Measurements from ENCODE around the gene RNF126. TPM values are rescaled to one million over a fixed set of nuclear protein-coding genes. Genes with fewer than 3 reads are reported as not detected.
A peak's percentile ranks its signal among the peaks of the same experiment; 100 is the strongest.

Gene RNF126
- total RNA-seq, 2 experiments from 2014 or later: 84.4 to 89.7 TPM

DNA sequence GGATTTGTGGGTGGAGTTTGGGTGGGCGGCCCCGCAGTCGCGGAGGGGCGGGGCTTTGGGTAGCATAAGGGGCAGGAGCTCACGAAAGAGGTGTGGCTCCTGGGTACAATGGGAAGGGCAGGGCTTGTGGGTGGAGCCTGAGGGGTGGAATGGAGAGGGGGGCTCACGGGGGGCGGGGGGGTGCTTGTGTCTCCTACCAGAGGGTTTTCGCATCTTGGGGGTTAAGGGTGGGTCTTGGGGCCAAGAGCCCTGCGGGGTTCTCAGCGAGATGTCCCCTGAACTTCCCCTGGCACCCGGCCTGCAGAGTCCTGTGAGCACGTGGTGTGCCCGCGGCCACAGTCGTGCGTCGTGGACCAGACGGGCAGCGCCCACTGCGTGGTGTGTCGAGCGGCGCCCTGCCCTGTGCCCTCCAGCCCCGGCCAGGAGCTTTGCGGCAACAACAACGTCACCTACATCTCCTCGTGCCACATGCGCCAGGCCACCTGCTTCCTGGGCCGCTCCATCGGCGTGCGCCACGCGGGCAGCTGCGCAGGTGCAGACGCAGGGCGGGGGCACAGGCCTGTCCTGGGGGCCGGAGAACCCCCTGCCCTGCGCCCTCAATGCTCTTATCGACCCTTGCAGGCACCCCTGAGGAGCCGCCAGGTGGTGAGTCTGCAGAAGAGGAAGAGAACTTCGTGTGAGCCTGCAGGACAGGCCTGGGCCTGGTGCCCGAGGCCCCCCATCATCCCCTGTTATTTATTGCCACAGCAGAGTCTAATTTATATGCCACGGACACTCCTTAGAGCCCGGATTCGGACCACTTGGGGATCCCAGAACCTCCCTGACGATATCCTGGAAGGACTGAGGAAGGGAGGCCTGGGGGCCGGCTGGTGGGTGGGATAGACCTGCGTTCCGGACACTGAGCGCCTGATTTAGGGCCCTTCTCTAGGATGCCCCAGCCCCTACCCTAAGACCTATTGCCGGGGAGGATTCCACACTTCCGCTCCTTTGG, 18.3 kb upstream of the RNF126 start:
- DNase-seq: no peak
- no peaks in the 10 kb centered on the region for H3K9me3 Mint-ChIP-seq
- peaks cover 1% of the 10 kb centered on the region for H3K27me3 Mint-ChIP-seq
- peak overlapping the region; percentile 79 for H3K4me3 Mint-ChIP-seq
- H3K27ac Mint-ChIP-seq: peak overlapping the region; percentile 91
- H3K4me1 Mint-ChIP-seq (ENCODE audit: low read depth): no peaks in the 10 kb centered on the region
- intact Hi-C loops (cut with micrococcal nuclease): loop anchor here (2.0 kb wide), 1 partner anchor 71 kb away; no protein-coding TSS in a partner anchor
- no peaks in the 10 kb centered on the region for H3K36me3 Mint-ChIP-seq
- ChIA-PET CTCF (interaction anchor here (0.8 to 2.0 kb wide), 4 partner anchors 21 to 383 kb away, joined by 3 to 7 read pairs (median 3); no protein-coding TSS in a partner anchor), POLR2A (no interaction called here)

DNA sequence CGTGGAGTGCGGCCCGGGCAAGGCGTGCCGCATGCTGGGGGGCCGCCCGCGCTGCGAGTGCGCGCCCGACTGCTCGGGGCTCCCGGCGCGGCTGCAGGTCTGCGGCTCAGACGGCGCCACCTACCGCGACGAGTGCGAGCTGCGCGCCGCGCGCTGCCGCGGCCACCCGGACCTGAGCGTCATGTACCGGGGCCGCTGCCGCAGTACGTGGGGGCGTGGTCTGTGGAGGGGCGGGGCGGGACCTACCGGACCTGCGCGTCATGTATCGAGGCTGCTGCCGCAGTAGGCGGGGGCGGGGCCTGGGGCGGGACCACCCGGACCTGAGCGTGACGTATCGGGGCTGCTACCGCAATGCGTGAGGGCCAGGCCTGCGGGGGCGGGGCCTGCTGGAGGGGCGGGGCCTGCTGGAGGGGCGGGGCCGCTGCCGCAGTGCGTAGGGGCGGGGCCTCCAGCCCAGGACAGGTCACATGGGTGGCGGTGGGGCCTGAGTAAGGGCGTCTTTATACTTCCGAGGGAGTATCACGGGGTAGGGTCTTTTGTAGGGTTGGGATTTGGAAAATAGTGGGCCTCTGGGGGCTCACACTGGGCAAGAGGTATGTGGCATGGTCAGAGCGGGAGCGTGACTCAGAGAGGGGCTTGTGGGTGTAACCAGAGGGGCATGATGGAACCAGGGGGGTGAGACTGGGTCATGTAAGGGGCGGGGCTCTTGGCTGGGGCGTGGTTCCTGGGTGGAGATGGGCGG, 17.4 kb upstream of the RNF126 start:
- Mint-ChIP-seq H3K27ac (peak overlapping the region; percentile 91), H3K9me3 (no peaks in the 10 kb centered on the region), H3K27me3 (peaks cover 4% of the 10 kb centered on the region), H3K4me3 (peak overlapping the region; percentile 79), H3K36me3 (no peaks in the 10 kb centered on the region), H3K4me1 (ENCODE audit: low read depth) (no peaks in the 10 kb centered on the region)
- intact Hi-C loops (cut with micrococcal nuclease): loop anchor here (1.0 to 2.0 kb wide), 4 partner anchors 17 to 117 kb away; partner anchors contain the start of genes BSG, PTBP1 and RNF126
- ChIA-PET CTCF (interaction anchor here (0.7 to 2.0 kb wide), 10 partner anchors 9 to 384 kb away, joined by 3 to 7 read pairs (median 3); partner anchors contain the start of genes PALM and RNF126), POLR2A (interaction anchor here (1.4 kb wide), 1 partner anchor 19 kb away, joined by 6 read pairs; no protein-coding TSS in a partner anchor)
- peak; percentile 100 for DNase-seq

DNA sequence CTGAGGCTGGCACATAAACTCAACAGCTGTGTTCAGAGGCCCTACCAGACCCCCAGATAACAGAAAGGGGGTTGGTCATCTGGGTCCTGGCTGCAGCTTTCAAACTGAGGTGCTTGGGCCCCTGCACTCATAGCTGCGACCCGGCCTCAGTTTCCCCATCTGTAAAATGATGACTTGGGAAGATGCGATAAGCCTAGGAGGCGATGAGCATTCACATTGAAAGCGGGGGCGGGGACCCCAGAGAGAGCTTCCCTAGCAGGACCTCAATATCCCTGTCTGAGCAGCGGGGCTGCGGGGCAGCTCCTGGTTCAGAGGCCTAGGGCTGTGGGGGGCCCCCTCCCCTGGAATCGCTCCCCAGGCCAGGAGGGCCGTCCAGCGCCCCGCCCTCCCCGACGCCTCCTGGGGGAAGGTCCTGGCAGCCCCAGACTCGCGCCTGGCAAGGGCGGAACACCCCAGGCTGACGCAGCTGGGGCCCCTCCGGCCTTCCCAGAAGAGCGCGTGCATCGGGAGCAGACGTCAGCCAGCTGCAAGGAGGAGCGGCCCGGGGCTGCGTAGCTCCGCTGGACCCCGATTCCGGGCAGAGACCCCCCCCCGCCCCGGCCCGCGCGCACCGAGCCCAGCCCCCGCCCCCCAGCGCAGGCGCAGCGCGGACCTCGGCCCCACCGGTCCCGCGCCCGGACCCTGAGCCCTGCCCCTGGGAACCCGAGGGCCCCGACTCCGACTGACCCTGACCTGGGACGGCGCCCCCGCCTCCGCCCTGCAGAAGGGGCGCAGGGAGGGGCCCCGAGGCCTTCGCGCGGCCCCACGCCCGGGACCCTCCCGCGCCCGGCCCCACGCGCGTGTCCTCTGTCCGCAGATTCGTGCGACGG, 16.6 kb upstream of the RNF126 start:
- no peaks in the 10 kb centered on the region for H3K4me1 Mint-ChIP-seq (ENCODE audit: low read depth)
- peaks cover 10% of the 10 kb centered on the region for H3K27me3 Mint-ChIP-seq
- intact Hi-C loops (cut with micrococcal nuclease): loop anchor here (1.0 to 2.0 kb wide), 4 partner anchors 16 to 118 kb away; partner anchors contain the start of genes BSG, PTBP1 and RNF126
- ChIA-PET POLR2A (interaction anchor here (1.0 to 1.4 kb wide), 5 partner anchors 9 to 20 kb away, joined by 3 to 8 read pairs (median 4); partner anchors contain the start of gene RNF126), CTCF (interaction anchor here (0.7 to 2.0 kb wide), 9 partner anchors 9 to 316 kb away, joined by 3 to 7 read pairs (median 3); partner anchors contain the start of genes PALM and RNF126)
- peak overlapping the region; percentile 69 for H3K27ac Mint-ChIP-seq
- DNase-seq: peak; percentile 55
- H3K9me3 Mint-ChIP-seq: no peaks in the 10 kb centered on the region
- no peaks in the 10 kb centered on the region for H3K36me3 Mint-ChIP-seq
- peak overlapping the region; percentile 79 for H3K4me3 Mint-ChIP-seq

DNA sequence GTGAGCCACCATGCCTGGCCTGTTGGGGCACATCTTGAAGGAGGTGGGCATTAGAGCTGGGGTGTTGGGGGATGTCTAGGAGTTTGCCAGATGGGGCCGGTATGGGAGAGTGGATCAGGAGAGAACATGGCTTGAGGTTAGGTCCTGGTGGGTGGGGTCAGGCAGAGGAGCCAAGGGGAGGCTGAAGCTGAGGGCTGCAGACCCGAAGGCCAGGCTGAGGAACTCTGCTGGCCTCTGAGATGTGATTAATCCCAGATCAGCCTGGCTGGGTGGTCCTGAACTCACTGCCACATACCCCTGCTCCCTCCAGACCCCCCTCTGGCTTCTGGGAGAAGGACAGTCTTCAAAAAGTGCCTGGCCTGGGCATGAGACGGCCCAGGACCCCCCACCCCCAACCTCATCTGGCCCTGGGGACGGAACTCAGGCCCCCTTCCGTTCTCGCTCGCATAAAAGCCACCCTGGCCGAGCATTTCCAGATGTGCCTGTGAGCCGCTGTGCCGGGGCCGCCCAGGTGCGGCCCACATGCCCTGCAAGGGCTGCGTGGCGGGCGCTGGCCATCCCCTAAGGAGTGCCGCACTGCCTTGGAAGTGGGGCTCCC, 15.9 kb upstream of the RNF126 start:
- POLR2A ChIA-PET: interaction anchor here (1.0 to 1.4 kb wide), 5 partner anchors 9 to 19 kb away, joined by 3 to 8 read pairs (median 4); partner anchors contain the start of gene RNF126
- Mint-ChIP-seq H3K4me1 (ENCODE audit: low read depth) (no peaks in the 10 kb centered on the region), H3K27ac (no peak overlapping the region), H3K9me3 (no peaks in the 10 kb centered on the region), H3K36me3 (no peaks in the 10 kb centered on the region), H3K4me3 (peak overlapping the region; percentile 65), H3K27me3 (peaks cover 10% of the 10 kb centered on the region)
- DNase-seq: no peak
- CTCF ChIA-PET: interaction anchor here (0.9 to 2.0 kb wide), 5 partner anchors 13 to 172 kb away, joined by 3 to 7 read pairs (median 5); partner anchors contain the start of gene RNF126
- intact Hi-C loops (cut with micrococcal nuclease): no loop called here

DNA sequence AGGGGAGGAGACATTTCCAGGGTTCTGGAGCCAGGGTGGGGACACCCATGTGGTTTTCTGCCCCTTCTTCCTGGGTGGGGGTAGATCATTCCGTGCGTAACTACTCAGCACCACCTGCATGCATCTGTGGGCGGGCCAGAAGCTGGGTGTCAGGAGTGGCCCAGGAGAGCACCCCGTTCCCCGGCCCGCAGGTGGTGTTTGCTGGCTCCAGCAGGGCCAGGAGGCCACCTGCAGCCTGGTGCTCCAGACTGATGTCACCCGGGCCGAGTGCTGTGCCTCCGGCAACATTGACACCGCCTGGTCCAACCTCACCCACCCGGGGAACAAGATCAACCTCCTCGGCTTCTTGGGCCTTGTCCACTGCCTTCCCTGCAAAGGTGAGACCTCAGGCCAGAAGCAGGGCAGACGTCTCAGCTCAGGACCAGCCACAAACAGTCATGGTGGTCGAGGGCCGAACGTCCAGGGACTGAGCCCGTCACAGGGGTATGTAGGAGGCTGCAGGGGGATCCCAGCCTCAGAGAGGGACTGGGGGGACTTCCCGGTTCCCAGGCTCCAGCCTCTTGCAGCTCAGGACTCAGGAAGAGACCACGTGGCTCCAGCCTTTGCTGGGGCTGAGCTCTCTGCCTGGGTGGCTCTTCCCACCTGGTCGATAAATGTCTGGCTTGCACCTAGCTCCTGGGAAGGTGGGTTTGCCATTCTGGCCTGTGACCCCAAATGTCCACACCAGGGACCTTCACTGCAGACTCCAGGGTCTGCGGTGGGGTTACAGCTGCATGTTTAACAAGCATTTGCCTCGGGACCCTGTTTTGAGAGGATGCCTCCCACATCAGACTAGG, 14.8 kb upstream of the RNF126 start:
- Mint-ChIP-seq H3K4me1 (ENCODE audit: low read depth) (no peaks in the 10 kb centered on the region), H3K36me3 (no peaks in the 10 kb centered on the region), H3K27me3 (peaks cover 15% of the 10 kb centered on the region)

DNA sequence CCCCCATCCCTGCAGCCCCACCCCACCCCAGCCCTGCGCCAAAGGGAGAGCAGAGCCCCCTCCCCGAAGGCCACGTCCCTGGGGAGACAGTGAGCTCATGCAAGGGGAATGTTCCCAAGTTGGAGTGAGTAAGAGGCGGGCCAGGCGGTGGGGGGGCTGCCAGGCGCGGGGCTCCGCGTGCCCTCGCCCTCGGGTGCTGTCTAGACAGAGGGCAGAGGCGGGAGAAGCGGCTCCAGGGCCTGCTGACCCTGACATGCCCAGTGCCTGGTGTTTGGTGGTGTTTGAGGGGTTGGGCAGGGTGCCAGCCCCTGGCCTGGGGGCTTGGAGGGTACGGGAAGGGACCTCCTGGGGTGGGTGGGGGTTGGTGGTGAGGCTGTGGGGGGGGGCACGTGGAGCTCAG, 14.2 kb upstream of the RNF126 start:
- POLR2A ChIA-PET: no interaction called here
- Mint-ChIP-seq H3K27ac (no peak overlapping the region), H3K4me3 (no peak overlapping the region), H3K36me3 (no peaks in the 10 kb centered on the region), H3K27me3 (peaks cover 15% of the 10 kb centered on the region), H3K4me1 (ENCODE audit: low read depth) (no peaks in the 10 kb centered on the region), H3K9me3 (no peaks in the 10 kb centered on the region)
- intact Hi-C loops (cut with micrococcal nuclease): no loop called here
- CTCF ChIA-PET: interaction anchor here (0.8 kb wide), 1 partner anchor 57 kb away, joined by 3 read pairs; no protein-coding TSS in a partner anchor
- no peak for DNase-seq

More for the DNA sequence above, 14.8 kb upstream of the RNF126 start:
- no peak overlapping the region for H3K4me3 Mint-ChIP-seq
- no peak overlapping the region for H3K27ac Mint-ChIP-seq
- no peak for DNase-seq
- ChIA-PET CTCF (interaction anchor here (0.8 kb wide), 1 partner anchor 56 kb away, joined by 3 read pairs; no protein-coding TSS in a partner anchor), POLR2A (interaction anchor here (0.6 kb wide), 1 partner anchor 22 kb away, joined by 4 read pairs; no protein-coding TSS in a partner anchor)
- no peaks in the 10 kb centered on the region for H3K9me3 Mint-ChIP-seq
- intact Hi-C loops (cut with micrococcal nuclease): no loop called here

DNA sequence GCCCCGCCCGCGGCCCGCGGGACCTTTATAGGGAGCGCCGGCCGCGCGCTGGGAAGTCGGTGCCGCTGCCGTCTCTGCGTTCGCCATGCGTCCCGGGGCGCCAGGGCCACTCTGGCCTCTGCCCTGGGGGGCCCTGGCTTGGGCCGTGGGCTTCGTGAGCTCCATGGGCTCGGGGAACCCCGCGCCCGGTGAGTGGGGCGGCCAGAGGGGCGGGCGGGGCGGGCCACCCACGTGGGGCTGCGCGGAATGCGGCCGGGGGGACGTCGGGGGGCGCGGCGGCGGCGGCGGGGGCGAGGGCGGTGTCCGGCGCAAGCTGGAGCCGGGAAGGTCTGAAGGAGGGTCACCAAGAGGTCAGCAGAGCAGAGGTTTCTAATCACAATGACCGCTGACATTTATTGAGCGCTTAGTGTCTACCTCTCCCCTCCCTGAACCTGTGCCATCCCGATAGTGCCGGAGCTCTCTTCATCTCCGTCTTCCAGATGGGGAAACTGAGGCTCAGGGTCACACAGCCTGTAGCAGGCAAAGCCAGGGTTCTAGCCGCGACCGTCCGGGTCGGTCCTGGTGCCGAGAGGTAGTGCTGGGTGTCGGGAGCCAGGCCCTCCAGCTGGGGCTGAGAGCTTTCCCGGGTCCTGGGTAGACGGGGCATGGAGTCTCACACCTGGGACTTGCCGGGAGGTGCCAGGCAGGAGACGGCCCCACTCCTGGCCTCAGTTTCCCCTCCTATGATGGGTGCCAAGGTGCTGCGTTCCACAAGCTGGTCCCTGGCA, 13.5 kb upstream of the RNF126 start, which contains the start of gene FSTL3:
Gene FSTL3, plus strand, starts transcription at position 54 of the 767 bp plus-strand sequence. Its CDS starts 32 bp downstream, at position 86.
- Mint-ChIP-seq H3K4me3 (no peak within 1 kb of the TSS), H3K27ac (no peak within 1 kb of the TSS), H3K9me3 (no peaks in the 10 kb centered on the region), H3K27me3 (peaks cover 15% of the 10 kb centered on the region), H3K36me3 (no peaks in the 10 kb centered on the region), H3K4me1 (ENCODE audit: low read depth) (no peaks in the 10 kb centered on the region)
- ChIA-PET POLR2A (no interaction called here), CTCF (interaction anchor here (0.6 to 0.8 kb wide), 2 partner anchors 58 to 166 kb away, joined by 3 to 4 read pairs; no protein-coding TSS in a partner anchor)
- intact Hi-C loops (cut with micrococcal nuclease): no loop called here
- no peak for DNase-seq

DNA sequence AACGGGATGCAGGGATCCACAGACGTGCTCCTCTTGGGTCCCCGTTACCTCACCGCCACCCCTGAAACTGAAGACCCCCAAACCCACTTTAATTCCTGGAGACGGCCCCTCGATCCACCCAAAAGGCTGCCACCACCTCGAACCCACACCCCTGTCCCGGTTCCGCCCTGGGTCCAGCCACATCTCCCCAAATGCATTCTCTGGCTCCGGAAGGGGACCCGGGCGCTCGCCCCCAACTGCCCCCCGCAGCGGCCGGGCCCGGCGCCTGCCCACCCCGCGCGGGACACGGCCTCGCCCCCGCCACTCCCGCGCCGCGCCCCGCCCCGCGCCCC, 13.0 kb upstream of the RNF126 start:
- Mint-ChIP-seq H3K36me3 (no peaks in the 10 kb centered on the region), H3K4me3 (no peak overlapping the region), H3K9me3 (no peaks in the 10 kb centered on the region), H3K27ac (no peak overlapping the region), H3K27me3 (peaks cover 15% of the 10 kb centered on the region), H3K4me1 (ENCODE audit: low read depth) (no peaks in the 10 kb centered on the region)
- DNase-seq: no peak
- intact Hi-C loops (cut with micrococcal nuclease): no loop called here
- ChIA-PET CTCF (no interaction called here), POLR2A (no interaction called here)

DNA sequence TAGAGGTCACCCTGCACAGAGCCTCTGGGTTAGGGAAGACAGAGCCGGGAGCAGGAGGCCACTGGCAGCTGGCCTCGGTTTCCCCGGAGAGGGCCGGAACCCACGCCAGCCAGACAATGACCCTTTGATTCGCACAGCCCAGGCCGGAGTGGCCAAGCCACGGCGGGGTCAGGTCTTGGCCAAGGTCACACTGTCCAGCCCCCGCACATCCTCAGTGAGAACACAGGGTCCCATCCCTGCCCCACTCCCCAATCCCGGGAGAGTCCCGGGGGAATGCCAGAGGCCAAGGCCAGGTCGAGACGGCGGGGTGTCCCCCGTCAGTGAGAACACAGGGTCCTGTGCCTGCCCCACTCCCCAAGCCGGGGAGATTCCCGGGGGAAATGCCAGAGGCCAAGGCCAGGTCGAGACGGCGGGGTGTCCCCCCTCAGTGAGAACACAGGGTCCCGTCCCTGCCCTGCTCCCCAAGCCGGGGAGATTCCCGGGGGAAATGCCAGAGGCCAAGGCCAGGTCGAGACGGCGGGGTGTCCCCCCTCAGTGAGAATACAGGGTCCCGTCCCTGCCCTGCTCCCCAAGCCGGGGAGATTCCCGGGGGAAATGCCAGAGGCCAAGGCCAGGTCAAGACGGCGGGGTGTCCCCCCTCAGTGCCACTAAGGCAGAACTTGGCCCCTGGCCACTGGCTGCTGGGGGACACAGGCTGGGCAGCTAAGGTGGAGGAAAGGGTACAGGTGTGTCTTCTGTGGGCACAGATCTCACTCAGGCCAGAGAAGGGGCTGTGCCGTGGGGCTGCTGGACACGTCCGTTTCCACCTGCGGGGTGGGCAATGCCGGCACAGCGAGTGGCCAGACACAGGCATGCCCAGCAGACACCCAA, 11.5 kb upstream of the RNF126 start:
- Mint-ChIP-seq H3K9me3 (no peaks in the 10 kb centered on the region), H3K27ac (no peak overlapping the region), H3K4me3 (no peak overlapping the region), H3K36me3 (no peaks in the 10 kb centered on the region), H3K4me1 (ENCODE audit: low read depth) (no peaks in the 10 kb centered on the region), H3K27me3 (peaks cover 15% of the 10 kb centered on the region)
- ChIA-PET POLR2A (no interaction called here), CTCF (no interaction called here)
- intact Hi-C loops (cut with micrococcal nuclease): no loop called here
- DNase-seq: no peak

Data from activated CD4-positive, alpha-beta memory T cell treated with anti-CD3 and anti-CD28 coated beads for 36 hours (primary cell).